CD4-positive, alpha-beta T cell treated with Interleukin-4 for 4 hours (primary cell): ENCODE results near the gene ARHGAP15.

Experiments
- DNase-seq: peaks from one replicate; pipeline ENCODE4 v3.0.0-alpha.2; 2020

The ARHGAP15 gene

GRCh38 chr2:143548032-143548431 is 418.8 kb downstream of the ARHGAP15 start:
- no peak for DNase-seq

- DNase-seq, result no peak
These were observed 421.3 kb downstream of the ARHGAP15 start for GRCh38 chr2:143550500-143550899.

GRCh38 chr2:143551971-143552650 is 422.9 kb downstream of the ARHGAP15 start:
- no peak for DNase-seq

GRCh38 chr2:143553261-143553660 is 424.0 kb downstream of the ARHGAP15 start:
- no peak for DNase-seq

GRCh38 chr2:143558665-143559064 is 429.4 kb downstream of the ARHGAP15 start:
- DNase-seq, result no peak

- no peak for DNase-seq
These were observed 429.9 kb downstream of the ARHGAP15 start for GRCh38 chr2:143559147-143559546.

GRCh38 chr2:143560724-143561123 is 431.5 kb downstream of the ARHGAP15 start:
- DNase-seq, result no peak

- no peak for DNase-seq
These were observed 435.2 kb downstream of the ARHGAP15 start for GRCh38 chr2:143564419-143564818.

- no peak for DNase-seq
These were observed 442.5 kb downstream of the ARHGAP15 start for GRCh38 chr2:143571747-143572146.

GRCh38 chr2:143572421-143572820 is 443.2 kb downstream of the ARHGAP15 start:
- DNase-seq, result no peak

GRCh38 chr2:143574069-143574468 is 444.9 kb downstream of the ARHGAP15 start:
- no peak for DNase-seq

- DNase-seq, result no peak
These were observed 446.1 kb downstream of the ARHGAP15 start for GRCh38 chr2:143575340-143575739.

GRCh38 chr2:143577489-143577888 is 448.3 kb downstream of the ARHGAP15 start:
- no peak for DNase-seq

- no peak for DNase-seq
These were observed 450.2 kb downstream of the ARHGAP15 start for GRCh38 chr2:143579456-143579855.

- DNase-seq, result no peak
These were observed 451.9 kb downstream of the ARHGAP15 start for GRCh38 chr2:143581134-143581533.

GRCh38 chr2:143582046-143582747 is 453.0 kb downstream of the ARHGAP15 start:
- no peak for DNase-seq

GRCh38 chr2:143584936-143585335 is 455.7 kb downstream of the ARHGAP15 start:
- DNase-seq, result no peak

GRCh38 chr2:143586119-143586518 is 456.9 kb downstream of the ARHGAP15 start:
- no peak for DNase-seq

- no peak for DNase-seq
These were observed 459.5 kb downstream of the ARHGAP15 start for GRCh38 chr2:143588746-143589145.

GRCh38 chr2:143594161-143594560 is 464.9 kb downstream of the ARHGAP15 start:
- DNase-seq, result no peak

GRCh38 chr2:143594745-143595144 is 465.5 kb downstream of the ARHGAP15 start:
- no peak for DNase-seq

GRCh38 chr2:143600116-143600515 is 470.9 kb downstream of the ARHGAP15 start:
- DNase-seq, result no peak

- no peak for DNase-seq
These were observed 472.6 kb downstream of the ARHGAP15 start for GRCh38 chr2:143601828-143602227.

GRCh38 chr2:143603035-143603655 is 473.9 kb downstream of the ARHGAP15 start:
- DNase-seq, result no peak
